ENCODE data around the gene PACS2.

PACS2 gene

DNA sequence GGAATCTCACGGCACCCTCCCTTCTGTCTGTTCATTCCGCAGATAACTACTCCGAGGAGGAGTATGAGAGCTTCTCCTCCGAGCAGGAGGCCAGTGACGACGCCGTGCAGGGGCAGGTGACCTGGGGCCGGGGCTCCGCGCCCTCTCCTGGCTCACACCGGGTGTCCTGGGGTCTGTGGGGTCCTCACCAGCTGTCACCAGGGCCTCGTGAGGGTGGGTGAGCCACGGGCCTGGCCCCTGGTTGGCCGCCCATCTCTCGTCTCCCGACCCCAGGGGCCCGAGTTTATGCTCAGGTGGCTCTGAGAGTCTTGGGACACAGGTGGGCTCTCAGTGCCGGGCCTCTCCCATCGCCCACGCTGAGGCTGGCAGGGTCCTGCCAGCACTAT lies 53.5 kb downstream of the PACS2 start:
- H3K27me3 ChIP-seq (ENCODE audit: insufficient read depth, low read depth) = no peaks in the 10 kb centered on the region
- TF ChIP-seq, protein P1, sequence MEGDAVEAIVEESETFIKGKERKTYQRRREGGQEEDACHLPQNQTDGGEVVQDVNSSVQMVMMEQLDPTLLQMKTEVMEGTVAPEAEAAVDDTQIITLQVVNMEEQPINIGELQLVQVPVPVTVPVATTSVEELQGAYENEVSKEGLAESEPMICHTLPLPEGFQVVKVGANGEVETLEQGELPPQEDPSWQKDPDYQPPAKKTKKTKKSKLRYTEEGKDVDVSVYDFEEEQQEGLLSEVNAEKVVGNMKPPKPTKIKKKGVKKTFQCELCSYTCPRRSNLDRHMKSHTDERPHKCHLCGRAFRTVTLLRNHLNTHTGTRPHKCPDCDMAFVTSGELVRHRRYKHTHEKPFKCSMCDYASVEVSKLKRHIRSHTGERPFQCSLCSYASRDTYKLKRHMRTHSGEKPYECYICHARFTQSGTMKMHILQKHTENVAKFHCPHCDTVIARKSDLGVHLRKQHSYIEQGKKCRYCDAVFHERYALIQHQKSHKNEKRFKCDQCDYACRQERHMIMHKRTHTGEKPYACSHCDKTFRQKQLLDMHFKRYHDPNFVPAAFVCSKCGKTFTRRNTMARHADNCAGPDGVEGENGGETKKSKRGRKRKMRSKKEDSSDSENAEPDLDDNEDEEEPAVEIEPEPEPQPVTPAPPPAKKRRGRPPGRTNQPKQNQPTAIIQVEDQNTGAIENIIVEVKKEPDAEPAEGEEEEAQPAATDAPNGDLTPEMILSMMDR (conservative IDR thresholded peaks at IDR 0.05; ENCODE audit: low read depth, low read length) = no peak
- H2AFZ ChIP-seq (ENCODE audit: low read depth) = no peak overlapping the region
- H3K36me3 ChIP-seq (ENCODE audit: insufficient read depth) = no peaks in the 10 kb centered on the region
- no peak overlapping the region for H3K27ac ChIP-seq
- no peak overlapping the region for H3K9ac ChIP-seq
- no peak overlapping the region for H3K4me3 ChIP-seq (IDR thresholded peaks at IDR 0.05; ENCODE audit: insufficient read depth, low read depth, low read length)
- H3K4me2 ChIP-seq = no peak overlapping the region
- H4K20me1 ChIP-seq (ENCODE audit: insufficient read depth) = no peaks in the 10 kb centered on the region
- H3K79me2 ChIP-seq (ENCODE audit: insufficient read depth, low read depth) = no peaks in the 10 kb centered on the region
- peaks cover 6% of the 10 kb centered on the region for H3K4me1 ChIP-seq (ENCODE audit: low read depth, poor library complexity, severe bottlenecking)

GRCh38 chr14:105368426-105368825 lies 53.9 kb downstream of the PACS2 start:
- Histone ChIP-seq H3K27me3 (ENCODE audit: insufficient read depth, low read depth) (no peaks in the 10 kb centered on the region), H3K36me3 (ENCODE audit: insufficient read depth) (no peaks in the 10 kb centered on the region), H3K27ac (no peak overlapping the region), H3K4me1 (ENCODE audit: low read depth, poor library complexity, severe bottlenecking) (peaks cover 6% of the 10 kb centered on the region), H3K4me3 (IDR thresholded peaks at IDR 0.05; ENCODE audit: insufficient read depth, low read depth, low read length) (no peak overlapping the region), H4K20me1 (ENCODE audit: insufficient read depth) (no peaks in the 10 kb centered on the region), H3K79me2 (ENCODE audit: insufficient read depth, low read depth) (no peaks in the 10 kb centered on the region), H3K9ac (no peak overlapping the region), H2AFZ (ENCODE audit: low read depth) (no peak overlapping the region), H3K4me2 (no peak overlapping the region)
- TF ChIP-seq, protein P1 (conservative IDR thresholded peaks at IDR 0.05; ENCODE audit: low read depth, low read length) = no peak

- Histone ChIP-seq H3K4me2 (no peak overlapping the region), H3K9ac (no peak overlapping the region), H2AFZ (ENCODE audit: low read depth) (no peak overlapping the region), H3K36me3 (ENCODE audit: insufficient read depth) (no peaks in the 10 kb centered on the region), H3K4me1 (ENCODE audit: low read depth, poor library complexity, severe bottlenecking) (peaks cover 6% of the 10 kb centered on the region), H3K4me3 (IDR thresholded peaks at IDR 0.05; ENCODE audit: insufficient read depth, low read depth, low read length) (no peak overlapping the region), H3K79me2 (ENCODE audit: insufficient read depth, low read depth) (no peaks in the 10 kb centered on the region), H3K27ac (no peak overlapping the region), H4K20me1 (ENCODE audit: insufficient read depth) (no peaks in the 10 kb centered on the region), H3K27me3 (ENCODE audit: insufficient read depth, low read depth) (no peaks in the 10 kb centered on the region)
- TF ChIP-seq, protein P1 (conservative IDR thresholded peaks at IDR 0.05; ENCODE audit: low read depth, low read length) = no peak
These were observed 54.5 kb downstream of the PACS2 start for GRCh38 chr14:105368910-105369652.

DNA sequence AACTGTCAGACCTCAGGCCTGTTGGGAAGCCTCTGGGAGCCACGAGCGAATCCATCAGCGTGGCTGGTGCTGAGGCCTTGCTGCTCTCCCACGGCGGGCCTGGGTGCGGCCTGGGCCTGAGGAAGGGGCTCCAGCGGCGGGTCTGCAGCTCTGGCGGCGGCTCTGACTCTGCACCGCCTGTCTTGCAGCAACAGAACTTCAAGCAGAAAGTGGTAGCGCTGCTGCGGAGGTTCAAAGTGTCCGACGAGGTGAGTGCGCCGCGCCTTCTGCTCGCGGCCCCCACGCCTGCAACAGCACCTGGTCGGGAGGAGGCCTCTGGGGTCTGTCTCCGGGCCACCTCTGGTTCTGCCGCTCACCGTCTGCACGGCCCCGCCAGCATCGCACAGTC lies 55.1 kb downstream of the PACS2 start:
- Histone ChIP-seq H3K4me1 (ENCODE audit: low read depth, poor library complexity, severe bottlenecking) (peaks cover 6% of the 10 kb centered on the region), H3K4me3 (IDR thresholded peaks at IDR 0.05; ENCODE audit: insufficient read depth, low read depth, low read length) (no peak overlapping the region), H3K9ac (no peak overlapping the region), H3K27me3 (ENCODE audit: insufficient read depth, low read depth) (no peaks in the 10 kb centered on the region), H3K4me2 (no peak overlapping the region), H4K20me1 (ENCODE audit: insufficient read depth) (no peaks in the 10 kb centered on the region), H3K79me2 (ENCODE audit: insufficient read depth, low read depth) (no peaks in the 10 kb centered on the region), H2AFZ (ENCODE audit: low read depth) (no peak overlapping the region), H3K36me3 (ENCODE audit: insufficient read depth) (no peaks in the 10 kb centered on the region), H3K27ac (no peak overlapping the region)
- TF ChIP-seq, protein P1 (conservative IDR thresholded peaks at IDR 0.05; ENCODE audit: low read depth, low read length) = no peak

All from KMS-11 (cell line).